ENCODE results near the gene RAC2.

DNA sequence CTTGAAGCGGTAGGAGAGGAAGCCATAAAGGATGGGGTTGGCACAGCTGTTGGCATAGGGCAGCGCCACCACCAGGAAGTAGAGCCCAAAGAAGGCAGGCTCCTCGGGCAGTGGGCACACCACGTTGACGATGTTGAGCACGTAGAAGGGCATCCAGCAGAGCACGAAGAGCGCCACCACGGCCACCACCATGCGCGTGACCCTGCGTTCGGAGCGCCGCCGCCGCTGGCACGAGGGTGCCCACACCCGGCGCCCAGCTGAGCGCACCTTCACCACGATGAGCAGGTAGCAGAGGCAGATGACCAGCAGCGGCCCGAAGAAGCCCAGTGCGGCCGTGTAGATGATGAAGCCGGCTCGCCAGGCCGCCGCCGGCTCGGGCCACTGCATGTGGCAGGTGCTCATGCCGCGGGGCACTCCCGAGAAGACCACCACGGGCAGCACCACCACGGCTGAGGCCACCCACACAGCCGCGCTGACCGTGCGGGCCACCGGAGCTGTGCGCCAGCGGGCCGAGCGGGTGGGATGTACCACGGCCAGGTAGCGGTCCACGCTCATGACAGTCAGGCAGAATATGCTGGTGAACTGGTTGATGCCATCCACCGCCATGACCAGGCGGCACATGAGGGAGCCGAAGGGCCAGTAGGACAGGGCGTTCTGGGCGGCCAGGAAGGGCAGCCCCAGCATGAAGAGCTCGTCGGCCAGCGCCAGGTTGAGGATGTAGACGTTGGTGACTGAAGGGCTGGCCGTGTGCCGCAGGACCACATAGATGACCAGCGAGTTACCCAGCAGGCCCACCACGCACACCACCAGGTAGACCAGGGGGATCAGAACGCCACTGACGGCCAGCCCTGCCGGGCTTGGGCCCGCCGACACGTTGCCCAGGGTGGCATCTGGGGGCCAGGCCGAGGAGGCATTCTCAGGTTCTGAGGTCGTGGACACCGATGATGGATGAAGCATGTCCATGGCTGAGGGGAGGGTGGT lies 36.9 kb downstream of the RAC2 start:
- TF ChIP-seq EZH2 (IDR thresholded peaks at IDR 0.05; ENCODE audit: low read length, unreplicated experiment) (no peak), CTCF (conservative IDR thresholded peaks at IDR 0.05; ENCODE audit: low read depth, low read length) (no peak), EZH2phosphoT487 (IDR thresholded peaks at IDR 0.05; ENCODE audit: borderline replicate concordance, low read length) (no peak)
